ENCODE measurements around the gene ATP8B2.

The ATP8B2 gene

DNA sequence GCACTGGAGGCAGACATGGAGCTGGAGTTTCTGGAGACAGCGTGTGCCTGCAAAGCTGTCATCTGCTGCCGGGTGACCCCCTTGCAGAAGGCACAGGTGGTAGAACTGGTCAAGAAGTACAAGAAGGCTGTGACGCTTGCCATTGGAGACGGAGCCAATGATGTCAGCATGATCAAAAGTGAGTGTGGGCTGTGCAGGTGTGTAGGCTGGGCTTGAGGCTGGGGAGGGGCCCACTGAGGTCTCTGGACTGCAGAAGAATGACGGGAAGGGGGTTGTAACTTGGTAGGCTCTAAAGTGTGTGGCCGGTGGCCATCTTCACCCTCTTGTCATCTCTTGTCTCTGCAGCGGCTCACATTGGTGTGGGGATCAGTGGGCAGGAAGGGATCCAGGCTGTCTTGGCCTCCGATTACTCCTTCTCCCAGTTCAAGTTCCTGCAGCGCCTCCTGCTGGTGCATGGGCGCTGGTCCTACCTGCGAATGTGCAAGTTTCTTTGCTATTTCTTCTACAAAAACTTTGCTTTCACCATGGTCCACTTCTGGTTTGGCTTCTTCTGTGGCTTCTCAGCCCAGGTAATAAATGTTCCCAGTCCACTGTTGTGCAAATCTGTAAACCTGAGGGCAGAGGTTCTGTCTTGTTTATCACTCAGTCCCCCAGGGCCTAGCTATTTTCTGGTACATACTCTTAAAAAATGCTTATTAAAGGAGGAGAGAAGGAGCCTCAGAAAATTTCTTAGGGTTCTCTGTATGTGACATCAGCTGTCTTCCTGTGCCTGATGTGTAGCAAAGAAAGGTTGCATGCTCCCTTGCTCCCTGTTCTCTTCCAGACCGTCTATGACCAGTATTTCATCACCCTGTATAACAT lies 19.9 kb downstream of the ATP8B2 start:
- in situ Hi-C loops (cut with HindIII; ENCODE audit: low pct_unique_long_range_greater_than_20kb, low sequenced_read_pairs) = no loop called here
- DNase-seq (ENCODE audit: low read depth in 1 of 2, low spot score in 1 of 2) = peak in 1 of 2 experiments; percentile 77
- TF ChIP-seq JUND (IDR thresholded peaks at IDR 0.05; ENCODE audit: low read depth) = no peak

DNA sequence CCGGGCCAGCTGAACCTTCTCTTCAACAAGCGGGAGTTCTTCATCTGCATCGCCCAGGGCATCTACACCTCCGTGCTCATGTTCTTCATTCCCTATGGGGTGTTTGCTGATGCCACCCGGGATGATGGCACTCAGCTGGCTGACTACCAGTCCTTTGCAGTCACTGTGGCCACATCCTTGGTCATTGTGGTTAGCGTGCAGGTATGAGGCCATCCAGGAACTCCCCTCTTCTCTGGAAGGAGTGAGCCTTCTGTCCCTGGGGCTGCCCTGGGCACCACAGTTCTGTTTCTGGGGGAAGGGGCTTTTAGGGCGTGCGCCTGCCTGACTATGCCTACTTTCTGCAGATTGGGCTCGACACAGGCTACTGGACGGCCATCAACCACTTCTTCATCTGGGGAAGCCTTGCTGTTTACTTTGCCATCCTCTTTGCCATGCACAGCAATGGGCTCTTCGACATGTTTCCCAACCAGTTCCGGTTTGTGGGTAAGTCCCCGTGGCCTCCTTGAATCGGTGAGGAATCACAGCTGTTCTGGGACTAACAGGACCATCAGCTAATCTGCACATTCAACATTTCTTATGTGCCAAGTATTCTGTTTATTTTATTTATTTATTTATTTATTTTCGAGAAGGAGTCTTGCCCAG lies 21.1 kb downstream of the ATP8B2 start:
- TF ChIP-seq JUND (IDR thresholded peaks at IDR 0.05; ENCODE audit: low read depth) = no peak
- DNase-seq (ENCODE audit: low read depth in 1 of 2, low spot score in 1 of 2) = no peak
- in situ Hi-C loops (cut with HindIII; ENCODE audit: low pct_unique_long_range_greater_than_20kb, low sequenced_read_pairs) = no loop called here

DNA sequence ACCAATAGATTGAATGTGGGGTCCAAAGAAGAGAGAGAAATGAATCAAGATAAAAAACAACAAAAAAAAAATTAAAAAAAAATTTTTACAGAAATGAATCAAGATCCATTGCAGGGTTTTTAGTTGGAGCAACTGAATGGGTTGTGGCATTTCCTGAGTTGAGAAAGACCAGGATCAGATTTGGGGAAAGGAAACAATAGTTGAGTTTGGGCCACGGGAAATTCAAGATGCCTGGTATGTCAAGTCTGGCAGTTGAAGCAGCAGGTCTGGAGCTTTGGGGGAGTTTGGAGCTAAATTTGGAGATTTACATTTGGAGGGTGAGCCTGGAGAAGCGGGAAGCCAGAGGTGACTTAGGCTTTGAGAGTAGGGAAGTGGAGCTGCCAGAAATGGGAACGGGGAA lies 22.6 kb downstream of the ATP8B2 start:
- in situ Hi-C loops (cut with HindIII; ENCODE audit: low pct_unique_long_range_greater_than_20kb, low sequenced_read_pairs) = no loop called here
- DNase-seq (ENCODE audit: low read depth in 1 of 2, low spot score in 1 of 2) = no peak
- TF ChIP-seq JUND (IDR thresholded peaks at IDR 0.05; ENCODE audit: low read depth) = no peak

DNA sequence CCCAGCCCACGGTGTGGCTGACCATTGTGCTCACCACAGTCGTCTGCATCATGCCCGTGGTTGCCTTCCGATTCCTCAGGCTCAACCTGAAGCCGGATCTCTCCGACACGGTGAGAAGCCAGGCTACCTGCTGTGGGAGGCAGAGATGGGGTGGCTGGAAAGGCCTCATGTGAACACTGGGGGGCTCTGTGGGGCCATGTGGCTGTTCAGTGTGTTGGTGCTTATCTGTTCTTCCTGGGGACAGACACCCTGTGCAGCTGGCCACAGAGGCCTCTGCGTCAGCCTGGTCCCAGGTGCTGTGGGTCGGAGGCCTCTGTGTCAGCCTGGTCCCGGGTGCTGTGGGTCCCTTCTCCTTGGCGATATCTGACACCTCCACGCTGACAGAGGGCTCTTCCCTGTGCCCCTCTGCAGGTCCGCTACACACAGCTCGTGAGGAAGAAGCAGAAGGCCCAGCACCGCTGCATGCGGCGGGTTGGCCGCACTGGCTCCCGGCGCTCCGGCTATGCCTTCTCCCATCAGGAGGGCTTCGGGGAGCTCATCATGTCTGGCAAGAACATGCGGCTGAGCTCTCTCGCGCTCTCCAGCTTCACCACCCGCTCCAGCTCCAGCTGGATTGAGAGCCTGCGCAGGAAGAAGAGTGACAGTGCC lies 23.2 kb downstream of the ATP8B2 start:
- TF ChIP-seq JUND (IDR thresholded peaks at IDR 0.05; ENCODE audit: low read depth) = no peak
- no peak for DNase-seq (ENCODE audit: low read depth in 1 of 2, low spot score in 1 of 2)
- in situ Hi-C loops (cut with HindIII; ENCODE audit: low pct_unique_long_range_greater_than_20kb, low sequenced_read_pairs) = no loop called here

- in situ Hi-C loops (cut with HindIII; ENCODE audit: low pct_unique_long_range_greater_than_20kb, low sequenced_read_pairs) = no loop called here
- DNase-seq (ENCODE audit: low read depth in 1 of 2, low spot score in 1 of 2) = no peak
- no peak for TF ChIP-seq JUND (IDR thresholded peaks at IDR 0.05; ENCODE audit: low read depth)
These were observed 23.8 kb downstream of the ATP8B2 start for GRCh38 chr1:154349121-154349520.

DNA sequence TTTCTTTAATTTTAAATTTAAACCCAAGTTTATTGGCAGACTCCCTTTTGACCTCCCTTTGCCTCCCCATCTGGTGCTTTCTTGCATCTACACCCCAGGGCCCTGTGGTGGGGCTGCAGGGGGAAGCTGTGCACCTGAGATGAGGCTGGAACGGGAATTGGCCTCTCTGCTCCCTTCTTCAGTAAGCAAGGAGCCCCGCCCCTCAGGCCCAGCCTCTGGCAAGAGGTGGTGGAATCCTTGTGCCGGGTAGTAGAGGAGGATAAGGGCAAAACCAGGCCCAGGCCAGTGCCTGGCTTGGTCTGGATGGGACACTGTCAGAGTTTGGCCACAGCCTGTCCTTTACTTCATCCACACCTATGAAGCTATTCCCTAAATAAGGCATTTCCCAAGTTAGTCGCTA lies 25.1 kb downstream of the ATP8B2 start:
- no peak for DNase-seq (ENCODE audit: low read depth in 1 of 2, low spot score in 1 of 2)
- in situ Hi-C loops (cut with HindIII; ENCODE audit: low pct_unique_long_range_greater_than_20kb, low sequenced_read_pairs) = no loop called here
- TF ChIP-seq JUND (IDR thresholded peaks at IDR 0.05; ENCODE audit: low read depth) = no peak

GRCh38 chr1:154351363-154352068 lies 26.2 kb downstream of the ATP8B2 start:
- no peak for TF ChIP-seq JUND (IDR thresholded peaks at IDR 0.05; ENCODE audit: low read depth)
- peak in 1 of 2 experiments; percentile 70 for DNase-seq (ENCODE audit: low read depth in 1 of 2, low spot score in 1 of 2)
- in situ Hi-C loops (cut with HindIII; ENCODE audit: low pct_unique_long_range_greater_than_20kb, low sequenced_read_pairs) = no loop called here

DNA sequence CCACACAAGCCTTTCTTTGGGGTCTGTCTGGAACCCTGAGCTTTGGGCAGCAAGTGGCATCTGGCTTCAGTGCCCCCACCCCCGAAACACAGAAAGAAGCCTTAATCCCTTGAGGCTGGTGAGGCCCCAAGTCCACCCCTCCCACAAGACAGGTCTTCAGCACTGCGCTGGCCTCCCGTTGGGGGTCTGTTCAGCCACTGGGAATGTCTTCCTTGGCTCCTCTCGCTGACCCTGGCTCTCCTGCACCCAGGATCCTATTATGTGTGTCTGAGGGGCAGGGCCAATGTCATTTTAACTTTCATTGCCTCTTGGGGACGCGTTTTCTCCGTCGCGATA lies 26.9 kb downstream of the ATP8B2 start:
- no peak for TF ChIP-seq JUND (IDR thresholded peaks at IDR 0.05; ENCODE audit: low read depth)
- no peak for DNase-seq (ENCODE audit: low read depth in 1 of 2, low spot score in 1 of 2)
- in situ Hi-C loops (cut with HindIII; ENCODE audit: low pct_unique_long_range_greater_than_20kb, low sequenced_read_pairs) = no loop called here

- in situ Hi-C loops (cut with HindIII; ENCODE audit: low pct_unique_long_range_greater_than_20kb, low sequenced_read_pairs) = no loop called here
- TF ChIP-seq JUND (IDR thresholded peaks at IDR 0.05; ENCODE audit: low read depth) = no peak
- peak; percentile 59 to 74 for DNase-seq (ENCODE audit: low read depth in 1 of 2, low spot score in 1 of 2)
These were observed 27.5 kb downstream of the ATP8B2 start for GRCh38 chr1:154352581-154353459.

DNA sequence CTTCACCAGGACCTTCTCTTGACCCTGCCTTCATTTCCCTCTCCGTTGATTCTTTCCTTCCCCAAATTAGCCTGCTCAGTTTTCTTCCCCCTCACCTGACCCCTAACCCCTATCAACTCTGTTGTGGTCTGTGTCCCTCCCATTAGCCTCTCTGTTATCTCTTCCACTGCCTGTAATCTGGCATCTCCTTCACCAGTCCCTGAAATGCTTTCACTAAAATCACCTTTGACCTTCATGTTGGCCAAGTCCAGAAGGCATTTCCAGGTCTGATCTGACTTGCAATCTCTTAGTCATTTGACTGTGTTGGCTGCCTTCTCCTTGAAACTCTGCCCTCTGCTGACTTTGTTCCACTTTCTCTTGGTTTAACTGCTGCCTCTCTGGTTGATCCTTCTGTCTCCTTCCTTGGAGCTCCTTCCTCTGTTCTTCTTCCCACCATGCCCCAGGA lies 28.2 kb downstream of the ATP8B2 start:
- TF ChIP-seq JUND (IDR thresholded peaks at IDR 0.05; ENCODE audit: low read depth) = no peak
- in situ Hi-C loops (cut with HindIII; ENCODE audit: low pct_unique_long_range_greater_than_20kb, low sequenced_read_pairs) = no loop called here
- DNase-seq (ENCODE audit: low read depth in 1 of 2, low spot score in 1 of 2) = peak in 1 of 2 experiments; percentile 75

- in situ Hi-C loops (cut with HindIII; ENCODE audit: low pct_unique_long_range_greater_than_20kb, low sequenced_read_pairs) = no loop called here
- DNase-seq (ENCODE audit: low read depth in 1 of 2, low spot score in 1 of 2) = no peak
- TF ChIP-seq JUND (IDR thresholded peaks at IDR 0.05; ENCODE audit: low read depth) = no peak
These were observed 28.6 kb downstream of the ATP8B2 start for GRCh38 chr1:154353966-154354365.

- DNase-seq (ENCODE audit: low read depth in 1 of 2, low spot score in 1 of 2) = no peak
- no peak for TF ChIP-seq JUND (IDR thresholded peaks at IDR 0.05; ENCODE audit: low read depth)
- in situ Hi-C loops (cut with HindIII; ENCODE audit: low pct_unique_long_range_greater_than_20kb, low sequenced_read_pairs) = no loop called here
These were observed 33.2 kb downstream of the ATP8B2 start for GRCh38 chr1:154358519-154358918.
